GM21576 (cell line): Measurements from ENCODE around the gene ZNF217.
A peak's percentile ranks its signal among the peaks of the same experiment; 100 is the strongest.
"Not testable (repeated sequence)": the region's sequence is repeated elsewhere in the genome, so short reads cannot be mapped to it uniquely, and the experiment has no call there.

Experiments
- ATAC-seq: cut with Tn5 transposase; IDR thresholded peaks from one replicate; pipeline ENCODE4 v1.9.1; 2021; ENCODE audit warnings: mild to moderate bottlenecking, moderate library complexity; ENCODE audit not compliant: unreplicated experiment

ZNF217 gene

DNA sequence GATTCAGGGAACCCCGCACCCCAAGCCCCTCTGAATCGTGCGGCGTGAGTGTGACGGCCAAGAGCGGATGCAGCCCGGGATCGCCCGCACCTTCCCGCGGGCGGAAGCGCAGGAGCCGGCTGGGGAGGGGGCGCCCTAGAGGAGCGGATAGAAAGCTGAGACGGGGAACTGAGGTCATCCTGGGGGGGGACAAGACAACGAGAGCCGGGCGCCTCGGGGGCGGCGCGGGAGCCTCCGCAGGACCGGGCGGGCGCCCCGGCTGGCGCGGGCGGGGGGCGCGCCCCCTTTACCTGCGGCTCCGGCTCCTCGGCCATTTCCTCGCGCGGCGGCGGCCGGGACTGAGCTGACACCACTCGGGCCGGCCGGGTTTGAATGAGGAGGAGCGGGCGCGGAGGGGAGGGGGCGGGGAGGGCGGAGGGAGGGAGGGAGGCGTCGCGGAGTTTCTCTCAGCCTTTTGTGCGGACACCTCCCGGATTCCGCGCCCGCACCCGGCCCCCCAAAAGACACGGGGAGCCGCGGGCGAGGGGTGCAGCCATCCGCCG, at the start of gene ZNF217:
Gene ZNF217, minus strand, starts transcription at position 374 of the 542 bp plus-strand sequence. CDS start 11,013 bp downstream, outside the sequence.
- ATAC-seq, result peak; percentile 20

- peak; percentile 96 for ATAC-seq
These were observed 49.6 kb upstream of the ZNF217 start for GRCh38 chr20:53643031-53643832.

GRCh38 chr20:53642196-53643030, 48.8 kb upstream of the ZNF217 start:
- ATAC-seq, result peak; percentile 33

GRCh38 chr20:53639647-53640440, 46.2 kb upstream of the ZNF217 start:
- no peak for ATAC-seq

- no peak for ATAC-seq
These were observed 45.5 kb upstream of the ZNF217 start for GRCh38 chr20:53639128-53639527.

DNA sequence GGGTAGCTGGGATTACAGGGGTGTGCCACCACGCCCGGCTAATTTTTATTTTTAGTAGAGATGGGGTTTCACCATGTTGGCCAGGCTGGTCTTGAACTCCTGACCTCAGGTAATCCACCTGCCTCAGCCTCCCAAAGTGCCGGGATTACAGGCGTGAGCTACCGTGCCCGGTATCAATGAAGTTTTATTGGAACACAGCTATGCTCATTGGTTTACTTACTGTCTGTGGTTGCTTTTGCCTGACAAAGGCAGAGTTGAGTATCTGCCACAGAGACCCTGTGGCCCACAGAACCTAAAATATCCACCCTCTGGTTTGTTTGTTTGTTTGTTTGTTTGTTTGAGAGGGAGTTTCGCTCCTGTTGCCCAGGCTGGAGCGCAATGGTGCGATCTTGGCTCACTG, 43.7 kb upstream of the ZNF217 start:
- not testable (repeated sequence) for ATAC-seq

- no peak for ATAC-seq
These were observed 43.0 kb upstream of the ZNF217 start for GRCh38 chr20:53636540-53637097.

DNA sequence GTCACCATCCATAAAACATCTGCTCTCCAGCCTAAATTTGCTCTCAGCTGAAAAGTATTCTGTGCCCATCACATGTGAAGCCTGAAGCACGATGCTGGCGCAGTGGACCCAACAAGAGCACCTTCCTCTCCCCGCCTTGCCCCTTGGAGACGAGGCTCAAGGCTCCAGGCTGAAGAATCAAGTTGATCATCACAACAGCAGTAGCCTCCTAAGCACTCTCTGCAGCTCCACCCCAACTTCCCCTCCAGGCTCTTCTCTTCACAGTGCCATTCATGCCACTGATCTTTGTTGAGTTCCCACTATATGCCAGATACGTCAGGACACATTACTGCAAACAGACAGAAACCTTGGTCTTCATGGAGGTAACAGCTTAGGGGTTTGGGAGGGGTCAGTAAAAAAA, 41.6 kb upstream of the ZNF217 start:
- no peak for ATAC-seq

- no peak for ATAC-seq
These were observed 38.4 kb upstream of the ZNF217 start for GRCh38 chr20:53631909-53632662.

DNA sequence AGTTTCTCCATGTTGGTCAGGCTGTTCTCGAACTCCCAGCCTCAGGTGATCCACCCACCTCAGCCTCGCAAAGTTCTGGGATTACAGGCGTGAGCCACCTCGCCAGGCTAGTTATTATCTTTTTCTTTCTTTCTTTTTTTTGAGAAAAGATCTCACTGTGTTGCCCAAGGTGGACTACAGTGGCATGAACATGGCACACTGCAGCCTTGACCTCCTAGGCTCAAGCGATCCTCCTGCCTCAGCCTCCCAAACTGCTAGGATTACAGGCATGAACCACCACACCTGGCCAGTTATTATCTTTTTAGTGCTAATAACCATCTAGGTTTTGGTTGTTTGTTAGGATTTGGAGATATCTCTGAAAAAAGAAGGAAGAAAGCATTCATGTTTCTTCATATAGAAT, 35.8 kb upstream of the ZNF217 start:
- no peak for ATAC-seq

GRCh38 chr20:53628758-53629157, 35.1 kb upstream of the ZNF217 start:
- ATAC-seq, result not testable (repeated sequence)

- no peak for ATAC-seq
These were observed 34.4 kb upstream of the ZNF217 start for GRCh38 chr20:53628076-53628475.

GRCh38 chr20:53627001-53627400, 33.4 kb upstream of the ZNF217 start:
- ATAC-seq, result not testable (repeated sequence)

DNA sequence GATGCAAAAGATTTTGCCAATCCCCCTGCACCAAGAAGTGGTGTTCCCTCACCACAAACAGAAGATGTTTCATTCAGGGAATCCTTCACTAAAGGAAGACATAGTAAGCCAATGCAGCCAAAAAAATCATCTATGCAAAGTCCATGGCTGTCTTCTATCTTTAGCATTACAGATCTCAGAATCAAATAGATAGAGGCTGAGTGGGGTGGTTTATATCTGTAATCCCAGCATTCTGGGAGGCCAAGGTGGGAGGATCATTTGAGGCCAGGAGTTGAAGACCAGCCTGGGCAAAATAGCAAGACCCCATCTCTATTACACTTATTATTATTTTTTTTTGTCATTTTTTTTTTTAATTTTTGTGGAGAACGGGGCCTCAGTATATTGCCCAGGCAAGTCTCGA, 32.9 kb upstream of the ZNF217 start:
- ATAC-seq, result no peak

GRCh38 chr20:53625311-53626129, 31.9 kb upstream of the ZNF217 start:
- no peak for ATAC-seq

GRCh38 chr20:53624927-53625250, 31.2 kb upstream of the ZNF217 start:
- not testable (repeated sequence) for ATAC-seq

GRCh38 chr20:53623454-53624211, 30.0 kb upstream of the ZNF217 start:
- ATAC-seq, result no peak

- ATAC-seq, result no peak
These were observed 29.5 kb upstream of the ZNF217 start for GRCh38 chr20:53623134-53623453.
